Measurements from ENCODE around the gene CDKL1.

The CDKL1 gene

GRCh38 chr14:50347521-50347920, 49.2 kb downstream of the CDKL1 start:
- TF ChIP-seq CTCF (IDR thresholded peaks at IDR 0.05; ENCODE audit: insufficient read depth, missing control alignments), result no peak
- FAIRE-seq (no peak), DNase-seq (ENCODE audit: insufficient read length, low spot score) (no peak)

- FAIRE-seq (no peak), DNase-seq (ENCODE audit: insufficient read length, low spot score) (no peak)
- no peak for TF ChIP-seq CTCF (IDR thresholded peaks at IDR 0.05; ENCODE audit: insufficient read depth, missing control alignments)
These were observed 50.7 kb downstream of the CDKL1 start for GRCh38 chr14:50345846-50346422.

- no peak for FAIRE-seq
- no peak for TF ChIP-seq CTCF (IDR thresholded peaks at IDR 0.05; ENCODE audit: insufficient read depth, missing control alignments)
- DNase-seq (ENCODE audit: insufficient read length, low spot score), result no peak
These were observed 51.7 kb downstream of the CDKL1 start for GRCh38 chr14:50344876-50345563.

- no peak for FAIRE-seq
- TF ChIP-seq CTCF (IDR thresholded peaks at IDR 0.05; ENCODE audit: insufficient read depth, missing control alignments), result no peak
- no peak for DNase-seq (ENCODE audit: insufficient read length, low spot score)
These were observed 52.4 kb downstream of the CDKL1 start for GRCh38 chr14:50344116-50344775.

- FAIRE-seq, result no peak
- no peak for TF ChIP-seq CTCF (IDR thresholded peaks at IDR 0.05; ENCODE audit: insufficient read depth, missing control alignments)
- no peak for DNase-seq (ENCODE audit: insufficient read length, low spot score)
These were observed 53.2 kb downstream of the CDKL1 start for GRCh38 chr14:50343434-50343833.

- TF ChIP-seq CTCF (IDR thresholded peaks at IDR 0.05; ENCODE audit: insufficient read depth, missing control alignments), result peak; percentile 73
- FAIRE-seq (no peak), DNase-seq (ENCODE audit: insufficient read length, low spot score) (peak; percentile 32)
These were observed 54.2 kb downstream of the CDKL1 start for GRCh38 chr14:50342221-50343078.

Data from D721Med (cell line).